Fibroblast of lung (primary cell): ENCODE measurements around the gene FMNL3. TPM values are rescaled to one million over a fixed set of nuclear protein-coding genes. Genes with fewer than 3 reads are reported as not detected.

Experiments
- DNase-seq, 2 donors: peaks; one replicate each; pipeline versions ENCODE4 v3.0.0 to v3.0.0-alpha.2; 2010; ENCODE audit warnings: low read depth in 2 of 2
- H2AFZ ChIP-seq: 2 replicates; pipeline ENCODE4 v1.5.1; 2012; ENCODE audit warnings: low read length, control low read depth, inconsistent platforms
- H3K27ac ChIP-seq: 2 replicates; pipeline ENCODE4 v1.5.1; 2011; ENCODE audit warnings: low read length, control low read depth; ENCODE audit not compliant: insufficient read depth
- H3K27me3 ChIP-seq: 2 replicates; pipeline ENCODE4 v1.5.1; 2011; ENCODE audit warnings: mild to moderate bottlenecking, low read length; ENCODE audit not compliant: control insufficient read depth, insufficient read depth
- H3K36me3 ChIP-seq: 2 replicates; pipeline ENCODE4 v1.5.1; 2011; ENCODE audit warnings: low read length; ENCODE audit not compliant: control insufficient read depth, insufficient read depth
- H3K4me1 ChIP-seq: 2 replicates; pipeline ENCODE4 v1.5.1; 2011; ENCODE audit warnings: low read length; ENCODE audit not compliant: control insufficient read depth, insufficient read depth; ENCODE audit errors: extremely low read depth
- H3K4me2 ChIP-seq: 2 replicates; pipeline ENCODE4 v1.5.1; 2011; ENCODE audit warnings: low read length, control low read depth; ENCODE audit not compliant: insufficient read depth; ENCODE audit errors: extremely low read depth
- H3K4me3 ChIP-seq, 4 experiments: fragments of 200-600 bp in 1 of 4; sonication (generic) in 1 of 4; replicated peaks in 1 of 4; 2 replicates each; pipeline ENCODE4 v1.5.1; 2011 to 2016; ENCODE audit warnings: low read length in 4 of 4, low read depth in 3 of 4, mild to moderate bottlenecking in 3 of 4, control low read depth in 2 of 4, inconsistent platforms in 1 of 4, mixed read lengths in 1 of 4; ENCODE audit not compliant: insufficient read depth in 1 of 4; ENCODE audit errors: control extremely low read depth in 1 of 4
- H3K79me2 ChIP-seq: 2 replicates; pipeline ENCODE4 v1.5.1; 2012; ENCODE audit warnings: mild to moderate bottlenecking, low read length, inconsistent platforms; ENCODE audit not compliant: control insufficient read depth, insufficient read depth
- H3K9ac ChIP-seq: 2 replicates; pipeline ENCODE4 v1.5.1; 2011; ENCODE audit warnings: mild to moderate bottlenecking, low read length, control low read depth; ENCODE audit not compliant: insufficient read depth
- H3K9me3 ChIP-seq: 2 replicates; pipeline ENCODE4 v1.5.1; 2012; ENCODE audit warnings: low read depth, low read length; ENCODE audit not compliant: control insufficient read depth, insufficient read depth
- H4K20me1 ChIP-seq: 2 replicates; pipeline ENCODE4 v1.5.1; 2011; ENCODE audit warnings: low read length; ENCODE audit not compliant: control insufficient read depth, insufficient read depth; ENCODE audit errors: extremely low read depth
- EZH2 ChIP-seq: IDR thresholded peaks from 2 replicates; pipeline ENCODE4 v1.5.1; 2012; ENCODE audit warnings: low read length, control low read depth, mild to moderate bottlenecking; ENCODE audit errors: missing control alignments
- polyA plus RNA-seq, 2 donors: library from polyadenylated mRNA; depleted of rRNA in 1 of 2; stranded (reverse) in 1 of 2; unstranded in 1 of 2; fragments of >200 nt; gene quantifications; 2 replicates each; pipeline ENCODE4 v1.2.1, GENCODE V29; 2011 to 2012; ENCODE audit warnings: missing spikeins in 1 of 2
- total RNA-seq: library from RNA; depleted of rRNA; stranded (reverse); fragments of >200 nt; gene quantifications from 2 replicates; pipeline ENCODE4 v1.2.1, GENCODE V29; 2014
- TF ChIP-seq, protein P1 (sequence below), 2 donors: IDR thresholded peaks in 1 of 2; conservative IDR thresholded peaks in 1 of 2; 1 replicate in 1 of 2; 2 replicates in 1 of 2; pipeline ENCODE4 v1.5.1; 2011 to 2012; ENCODE audit warnings: low read length in 2 of 2, control low read depth in 1 of 2, inconsistent platforms in 1 of 2, low read depth in 1 of 2, mild to moderate bottlenecking in 1 of 2

Gene FMNL3
- total and polyA plus RNA-seq, 2 donors (not counting 1 experiment from before 2014, with no cell fraction given) = 15.0 to 22.5 TPM

DNA sequence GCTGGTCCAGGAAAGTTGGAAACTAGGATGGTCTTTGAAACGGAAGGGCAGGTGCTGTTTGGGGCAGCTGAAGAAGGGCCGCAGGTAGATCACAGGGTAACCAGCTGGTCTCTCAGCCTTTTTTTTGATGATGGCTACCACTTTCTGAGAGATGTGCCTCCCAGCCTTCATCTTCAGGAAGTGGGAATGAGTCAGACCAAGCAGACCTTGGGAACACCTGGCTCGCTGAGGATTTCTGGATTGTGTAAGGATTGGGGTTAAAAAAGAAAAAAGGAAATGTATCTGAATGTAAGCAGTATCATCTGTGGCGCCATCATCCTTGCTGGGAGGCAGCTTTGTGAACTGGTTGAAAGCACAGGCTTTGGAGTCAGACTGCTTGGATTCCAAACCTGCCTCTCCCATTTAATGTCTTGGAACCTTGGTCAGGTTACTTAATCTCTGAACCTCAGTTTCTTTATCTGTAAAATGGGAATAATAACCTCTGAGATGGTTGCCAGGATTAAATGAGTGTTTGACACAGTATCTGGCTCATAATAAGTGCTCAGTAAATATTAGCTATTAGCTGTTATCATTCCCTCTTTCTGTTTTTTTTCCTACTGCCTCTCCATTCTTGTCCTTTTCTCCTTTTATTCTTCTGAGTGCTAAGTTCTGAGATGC, 82.2 kb downstream of the FMNL3 start:
- no peak overlapping the region for H3K27ac ChIP-seq
- H3K4me3 ChIP-seq = no peak overlapping the region
- no peak overlapping the region for H3K4me2 ChIP-seq
- peak in 1 of 2 donors; percentile 70 for DNase-seq
- no peak overlapping the region for H2AFZ ChIP-seq
- H3K4me1 ChIP-seq = peaks cover 13% of the 10 kb centered on the region
- H4K20me1 ChIP-seq = no peaks in the 10 kb centered on the region
- H3K9ac ChIP-seq = no peak overlapping the region
- no peaks in the 10 kb centered on the region for H3K79me2 ChIP-seq
- TF ChIP-seq, protein P1, sequence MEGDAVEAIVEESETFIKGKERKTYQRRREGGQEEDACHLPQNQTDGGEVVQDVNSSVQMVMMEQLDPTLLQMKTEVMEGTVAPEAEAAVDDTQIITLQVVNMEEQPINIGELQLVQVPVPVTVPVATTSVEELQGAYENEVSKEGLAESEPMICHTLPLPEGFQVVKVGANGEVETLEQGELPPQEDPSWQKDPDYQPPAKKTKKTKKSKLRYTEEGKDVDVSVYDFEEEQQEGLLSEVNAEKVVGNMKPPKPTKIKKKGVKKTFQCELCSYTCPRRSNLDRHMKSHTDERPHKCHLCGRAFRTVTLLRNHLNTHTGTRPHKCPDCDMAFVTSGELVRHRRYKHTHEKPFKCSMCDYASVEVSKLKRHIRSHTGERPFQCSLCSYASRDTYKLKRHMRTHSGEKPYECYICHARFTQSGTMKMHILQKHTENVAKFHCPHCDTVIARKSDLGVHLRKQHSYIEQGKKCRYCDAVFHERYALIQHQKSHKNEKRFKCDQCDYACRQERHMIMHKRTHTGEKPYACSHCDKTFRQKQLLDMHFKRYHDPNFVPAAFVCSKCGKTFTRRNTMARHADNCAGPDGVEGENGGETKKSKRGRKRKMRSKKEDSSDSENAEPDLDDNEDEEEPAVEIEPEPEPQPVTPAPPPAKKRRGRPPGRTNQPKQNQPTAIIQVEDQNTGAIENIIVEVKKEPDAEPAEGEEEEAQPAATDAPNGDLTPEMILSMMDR (conservative IDR thresholded peaks at IDR 0.05 in 1 of 2, IDR thresholded peaks at IDR 0.05 in 1 of 2; ENCODE audit: low read depth in 1 of 2, low read length in 2 of 2) = no peak
- no peak for TF ChIP-seq EZH2
- no peaks in the 10 kb centered on the region for H3K9me3 ChIP-seq
- H3K36me3 ChIP-seq = no peaks in the 10 kb centered on the region
- H3K27me3 ChIP-seq = no peaks in the 10 kb centered on the region

DNA sequence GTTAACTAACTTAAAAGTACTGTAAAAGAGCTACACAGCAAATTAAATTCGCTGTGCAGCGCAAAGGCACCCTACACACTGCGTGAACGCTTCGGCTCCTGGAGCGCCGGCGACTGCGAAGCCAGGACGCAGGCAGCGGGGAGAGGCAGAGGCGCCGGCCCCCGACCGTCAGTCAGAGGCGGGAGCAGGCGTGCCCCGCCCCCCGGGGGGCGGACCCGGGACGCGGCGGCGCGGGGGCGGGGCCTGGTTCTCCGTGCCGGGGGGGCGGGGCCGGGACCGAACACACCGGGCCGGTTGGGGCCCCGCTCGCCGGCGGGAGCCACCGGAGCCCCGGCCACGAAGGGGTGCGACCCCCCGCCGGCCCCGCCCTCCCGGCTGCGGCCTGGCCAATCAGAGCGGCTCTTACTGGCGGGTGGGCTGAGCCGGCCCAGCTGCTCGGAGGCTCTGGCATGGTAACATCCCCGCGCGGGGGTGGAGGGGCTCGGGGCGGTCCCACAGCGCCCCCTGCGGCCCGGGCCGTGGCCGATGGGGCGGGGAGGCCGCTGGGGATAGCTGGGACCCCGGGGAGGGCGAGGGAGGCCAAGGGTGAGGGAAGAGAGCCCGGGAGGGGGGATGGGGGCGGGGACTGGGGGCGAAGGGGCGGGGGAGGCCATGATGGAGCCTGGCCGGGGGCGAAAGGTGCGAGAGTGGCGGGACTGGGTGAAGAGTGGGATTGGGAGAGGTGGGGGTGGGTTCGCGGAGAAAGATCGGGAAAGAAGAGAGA, 83.9 kb downstream of the FMNL3 start, which contains the start of gene PRPF40B:
PRPF40B (plus strand) TSS at position 420 of the 763 bp plus-strand sequence; CDS start at position 450, 30 bp downstream.
- Histone ChIP-seq H4K20me1 (no peaks in the 10 kb centered on the region), H3K27me3 (peaks cover 3% of the 10 kb centered on the region), H3K36me3 (no peaks in the 10 kb centered on the region), H3K9me3 (no peaks in the 10 kb centered on the region), H3K79me2 (no peaks in the 10 kb centered on the region), H2AFZ (peak within 1 kb of the TSS; percentile 88), H3K4me2 (peak within 1 kb of the TSS; percentile 99), H3K4me1 (peaks cover 13% of the 10 kb centered on the region), H3K4me3 (peak within 1 kb of the TSS; percentile 67 to 83 (median 68)), H3K9ac (peak within 1 kb of the TSS; percentile 56), H3K27ac (peak within 1 kb of the TSS; percentile 34)
- peak; percentile 75 to 77 for DNase-seq
- no peak for TF ChIP-seq EZH2
- TF ChIP-seq, protein P1 (conservative IDR thresholded peaks at IDR 0.05 in 1 of 2, IDR thresholded peaks at IDR 0.05 in 1 of 2; ENCODE audit: low read depth in 1 of 2, low read length in 2 of 2) = peak; percentile 2 to 30

DNA sequence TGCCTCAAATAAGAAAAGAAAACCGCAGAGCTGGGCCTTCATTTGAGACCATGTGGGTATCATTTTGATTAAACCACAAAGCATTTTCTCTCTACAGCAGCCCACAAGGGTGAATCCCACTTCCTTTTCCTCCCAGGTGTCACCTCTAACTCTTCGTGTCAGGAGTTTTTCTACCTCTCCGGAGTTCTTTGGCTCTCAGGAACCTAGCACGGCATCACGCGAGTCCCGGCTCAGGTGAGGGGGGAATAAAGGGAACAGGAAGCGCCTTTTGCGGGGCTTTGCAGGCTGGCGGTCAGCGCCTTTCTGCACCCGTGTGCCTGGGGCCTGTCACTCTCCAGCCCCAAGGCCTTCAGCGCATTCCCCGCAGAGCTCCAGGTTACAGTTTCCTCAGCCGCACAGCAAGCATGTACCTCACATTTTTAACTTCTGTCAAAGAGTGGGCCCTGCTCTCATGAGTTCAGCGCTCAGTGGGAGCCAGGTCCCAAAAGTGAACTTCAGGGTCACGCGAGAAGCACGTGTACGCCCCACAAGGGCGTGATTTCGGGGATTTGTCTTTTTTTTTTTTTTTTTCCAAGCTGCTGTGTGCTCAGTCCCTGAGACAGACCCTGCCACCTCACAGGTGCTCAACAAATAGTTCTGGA, 84.6 kb downstream of the FMNL3 start:
- Histone ChIP-seq H3K9ac (peak overlapping the region; percentile 56), H4K20me1 (no peaks in the 10 kb centered on the region), H3K9me3 (no peaks in the 10 kb centered on the region), H3K27me3 (peaks cover 3% of the 10 kb centered on the region), H3K27ac (peak overlapping the region; percentile 34), H2AFZ (peak overlapping the region; percentile 88), H3K36me3 (no peaks in the 10 kb centered on the region), H3K4me1 (peaks cover 13% of the 10 kb centered on the region), H3K79me2 (no peaks in the 10 kb centered on the region), H3K4me2 (peak overlapping the region; percentile 99), H3K4me3 (peak overlapping the region; percentile 67 to 83 (median 68))
- TF ChIP-seq, protein P1 (conservative IDR thresholded peaks at IDR 0.05 in 1 of 2, IDR thresholded peaks at IDR 0.05 in 1 of 2; ENCODE audit: low read depth in 1 of 2, low read length in 2 of 2) = no peak
- TF ChIP-seq EZH2 = no peak
- peak in 1 of 2 donors; percentile 33 for DNase-seq
